Measurements from ENCODE around the gene ZNF536. TPM values are rescaled to one million over a fixed set of nuclear protein-coding genes. Genes with fewer than 3 reads are reported as not detected.
"Not testable (repeated sequence)": the region's sequence is repeated elsewhere in the genome, so short reads cannot be mapped to it uniquely, and the experiment has no call there.

ZNF536 gene
- total RNA-seq, 5 donors from 2014 or later (not counting 1 experiment from before 2014, with no cell fraction given): 0.03 to 0.40 (median 0.07) TPM; not detected in 1

DNA sequence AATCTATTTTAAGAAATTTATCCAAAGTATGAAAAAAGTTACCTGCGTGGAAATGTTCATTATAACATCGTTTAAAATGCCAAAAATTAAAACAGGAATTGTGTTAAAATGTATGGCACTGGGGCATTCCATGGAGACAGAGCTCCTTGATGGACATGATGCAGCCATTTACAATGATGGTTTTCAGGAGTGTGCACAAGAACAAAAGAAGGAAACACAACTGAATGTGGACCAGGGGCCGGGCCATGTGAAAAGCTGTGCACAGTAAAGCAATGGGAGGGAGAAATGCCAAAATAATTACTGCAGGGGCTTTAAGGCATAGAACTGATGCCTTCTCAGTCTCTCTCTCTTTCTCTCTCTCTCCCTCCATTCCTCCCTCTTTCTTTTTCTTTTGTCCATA, 115.0 kb downstream of the ZNF536 start:
- Histone ChIP-seq H3K27ac (ENCODE audit: low read length) (no peak overlapping the region), H3K4me3 (ENCODE audit: control insufficient read depth in 1 of 2, extremely low read depth in 1 of 2, low read length in 1 of 2) (no peak overlapping the region), H3K9me3 (no peaks in the 10 kb centered on the region), H3K36me3 (ENCODE audit: control insufficient read depth in 2 of 2, extremely low read depth in 1 of 2, insufficient read depth in 1 of 2, low read length in 1 of 2) (no peaks in the 10 kb centered on the region), H3K27me3 (replicated peaks in 1 of 2; ENCODE audit: control insufficient read depth in 2 of 2, extremely low read depth in 1 of 2, insufficient read depth in 2 of 2, low read length in 1 of 2) (no peaks in the 10 kb centered on the region), H3K4me1 (ENCODE audit: control insufficient read depth in 1 of 2, extremely low read depth in 1 of 2, insufficient read depth in 2 of 2, low read length in 2 of 2) (no peaks in the 10 kb centered on the region)
- Mint-ChIP-seq H3K27ac (no peak overlapping the region), H3K27me3 (peaks cover 21 to 23% of the 10 kb centered on the region in 2 donors), H3K4me3 (no peak overlapping the region), H3K36me3 (no peaks in the 10 kb centered on the region), H3K9me3 (peaks cover 1 to 9% (median 7%) of the 10 kb centered on the region in 3 donors), H3K4me1 (no peaks in the 10 kb centered on the region)
- ChIA-PET POLR2A (no interaction called here), CTCF (no interaction called here)
- no peak for ATAC-seq (replicated peaks in 1 of 4)
- WGBS (ENCODE audit: insufficient coverage): no CpG with 5 or more reads among the region's 3 CpGs
- no peak for DNase-seq

DNA sequence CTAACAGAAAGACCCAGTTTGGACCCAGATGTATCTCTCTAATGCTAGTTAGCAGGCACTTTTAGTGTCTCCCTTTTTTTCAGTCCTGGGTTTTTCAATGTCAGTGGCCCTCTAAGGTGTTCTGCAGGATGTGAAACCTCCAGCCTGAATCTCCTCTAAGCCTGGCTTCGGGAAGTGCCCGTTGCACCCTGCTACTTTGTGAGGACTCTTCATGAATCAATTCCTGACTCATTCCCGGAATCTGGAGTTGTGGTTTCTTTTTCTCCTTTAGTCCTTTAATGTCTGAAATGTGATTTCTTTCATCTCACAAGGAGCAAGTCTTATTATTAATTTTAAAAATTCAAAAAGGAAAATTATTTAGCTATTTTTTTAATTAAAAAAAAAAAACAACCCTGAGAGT, 116.0 kb downstream of the ZNF536 start:
- Mint-ChIP-seq H3K27me3 (peaks cover 21 to 29% of the 10 kb centered on the region in 2 donors), H3K27ac (no peak overlapping the region), H3K4me1 (no peaks in the 10 kb centered on the region), H3K4me3 (no peak overlapping the region), H3K36me3 (no peaks in the 10 kb centered on the region), H3K9me3 (peaks cover 1 to 6% (median 6%) of the 10 kb centered on the region in 3 donors)
- no peaks in the 10 kb centered on the region for H3K27me3 ChIP-seq (replicated peaks in 1 of 2; ENCODE audit: control insufficient read depth in 2 of 2, extremely low read depth in 1 of 2, insufficient read depth in 2 of 2, low read length in 1 of 2)
- WGBS (ENCODE audit: insufficient coverage): 60% methylated on average over 2 of the region's 3 CpGs
- H3K4me1 ChIP-seq (ENCODE audit: control insufficient read depth in 1 of 2, extremely low read depth in 1 of 2, insufficient read depth in 2 of 2, low read length in 2 of 2): no peaks in the 10 kb centered on the region
- H3K27ac ChIP-seq (ENCODE audit: low read length): no peak overlapping the region
- H3K4me3 ChIP-seq (ENCODE audit: control insufficient read depth in 1 of 2, extremely low read depth in 1 of 2, low read length in 1 of 2): no peak overlapping the region
- H3K36me3 ChIP-seq (ENCODE audit: control insufficient read depth in 2 of 2, extremely low read depth in 1 of 2, insufficient read depth in 1 of 2, low read length in 1 of 2): no peaks in the 10 kb centered on the region
- no peak for ATAC-seq (replicated peaks in 1 of 4)
- H3K9me3 ChIP-seq: no peaks in the 10 kb centered on the region
- no peak for DNase-seq
- CTCF ChIA-PET: interaction anchor here in 1 of 2 donors (0.6 kb wide), 1 partner anchor 1043 kb away, joined by 3 read pairs; no protein-coding TSS in a partner anchor
- POLR2A ChIA-PET: interaction anchor here in 1 of 2 donors (0.5 kb wide), 1 partner anchor 525 kb away, joined by 3 read pairs; no protein-coding TSS in a partner anchor

DNA sequence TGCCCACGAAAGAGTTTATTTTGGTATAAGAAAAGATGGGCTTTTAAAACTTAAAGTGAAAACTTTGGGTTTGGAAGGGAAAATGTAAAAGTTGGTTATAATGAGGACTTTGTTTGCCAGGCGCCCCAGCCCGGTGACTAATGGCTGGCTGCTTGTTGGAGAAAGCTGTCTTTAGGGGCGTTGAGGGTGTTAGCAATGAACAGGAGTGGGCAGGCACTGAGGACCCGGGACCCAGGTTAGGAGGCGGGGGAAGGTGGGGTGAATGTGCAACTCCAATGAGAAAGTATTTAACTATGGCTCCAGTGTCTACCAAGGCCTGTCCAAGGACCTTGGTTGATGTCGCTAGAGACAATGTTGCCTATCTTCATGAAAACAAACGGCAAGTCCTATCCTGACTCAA, 118.6 kb downstream of the ZNF536 start:
- H3K4me1 Mint-ChIP-seq: no peaks in the 10 kb centered on the region
- no peaks in the 10 kb centered on the region for H3K36me3 ChIP-seq (ENCODE audit: control insufficient read depth in 2 of 2, extremely low read depth in 1 of 2, insufficient read depth in 1 of 2, low read length in 1 of 2)
- no peaks in the 10 kb centered on the region for H3K9me3 ChIP-seq
- no peak overlapping the region for H3K4me3 ChIP-seq (ENCODE audit: control insufficient read depth in 1 of 2, extremely low read depth in 1 of 2, low read length in 1 of 2)
- DNase-seq (no peak), ATAC-seq (replicated peaks in 1 of 4) (no peak)
- WGBS (ENCODE audit: insufficient coverage): 100% methylated on average over 5 of the region's 8 CpGs
- H3K27me3 Mint-ChIP-seq: peaks cover 8 to 27% of the 10 kb centered on the region in 2 donors
- H3K27ac Mint-ChIP-seq: no peak overlapping the region
- no peak overlapping the region for H3K4me3 Mint-ChIP-seq
- H3K36me3 Mint-ChIP-seq: no peaks in the 10 kb centered on the region
- no peak overlapping the region for H3K27ac ChIP-seq (ENCODE audit: low read length)
- no peaks in the 10 kb centered on the region for H3K9me3 Mint-ChIP-seq
- H3K27me3 ChIP-seq (replicated peaks in 1 of 2; ENCODE audit: control insufficient read depth in 2 of 2, extremely low read depth in 1 of 2, insufficient read depth in 2 of 2, low read length in 1 of 2): peaks cover 0 to 3% of the 10 kb centered on the region in 2 experiments
- H3K4me1 ChIP-seq (ENCODE audit: control insufficient read depth in 1 of 2, extremely low read depth in 1 of 2, insufficient read depth in 2 of 2, low read length in 2 of 2): no peaks in the 10 kb centered on the region
- CTCF ChIA-PET: no interaction called here
- POLR2A ChIA-PET: no interaction called here

DNA sequence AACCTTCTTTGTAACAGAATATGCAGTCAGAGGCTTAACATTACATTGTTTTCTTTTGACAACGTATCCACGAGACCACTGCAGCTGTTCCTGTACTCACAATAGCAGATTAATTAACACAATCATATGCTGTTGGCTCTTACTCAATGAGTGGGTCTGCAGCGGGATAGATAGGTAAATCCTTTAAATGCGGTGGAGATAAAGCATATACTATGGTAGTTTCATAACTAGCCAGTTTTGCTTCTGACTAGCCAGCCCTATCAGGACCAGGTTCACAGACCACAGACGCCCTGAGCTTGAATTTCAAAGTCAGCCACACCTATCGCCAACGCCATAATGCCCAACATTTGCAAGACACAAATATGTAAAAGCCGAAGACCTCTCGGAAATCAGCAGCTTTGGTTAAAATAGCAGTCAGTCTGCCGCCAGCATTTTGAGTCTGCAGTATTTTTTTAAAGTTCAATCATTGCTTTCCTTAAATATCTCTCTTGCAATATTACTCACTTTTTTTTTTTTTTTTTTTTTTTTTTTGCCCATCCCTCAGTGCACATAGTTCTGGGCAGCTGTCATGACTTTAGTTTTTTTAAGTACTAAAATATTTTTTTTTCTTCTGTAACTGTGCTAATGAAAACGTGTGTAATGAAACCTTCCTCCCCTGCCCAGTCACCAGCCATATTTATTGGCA, 120.5 kb downstream of the ZNF536 start:
- POLR2A ChIA-PET: no interaction called here
- Mint-ChIP-seq H3K27ac (no peak overlapping the region), H3K4me3 (no peak overlapping the region), H3K27me3 (peaks cover 8 to 26% of the 10 kb centered on the region in 2 donors), H3K36me3 (no peaks in the 10 kb centered on the region), H3K9me3 (no peaks in the 10 kb centered on the region), H3K4me1 (no peaks in the 10 kb centered on the region)
- ATAC-seq (replicated peaks in 1 of 4) (no peak), DNase-seq (no peak)
- Histone ChIP-seq H3K36me3 (ENCODE audit: control insufficient read depth in 2 of 2, extremely low read depth in 1 of 2, insufficient read depth in 1 of 2, low read length in 1 of 2) (no peaks in the 10 kb centered on the region), H3K27me3 (replicated peaks in 1 of 2; ENCODE audit: control insufficient read depth in 2 of 2, extremely low read depth in 1 of 2, insufficient read depth in 2 of 2, low read length in 1 of 2) (peaks cover 0 to 10% of the 10 kb centered on the region in 2 experiments), H3K4me1 (ENCODE audit: control insufficient read depth in 1 of 2, extremely low read depth in 1 of 2, insufficient read depth in 2 of 2, low read length in 2 of 2) (no peaks in the 10 kb centered on the region), H3K4me3 (ENCODE audit: control insufficient read depth in 1 of 2, extremely low read depth in 1 of 2, low read length in 1 of 2) (no peak overlapping the region), H3K27ac (ENCODE audit: low read length) (no peak overlapping the region), H3K9me3 (no peaks in the 10 kb centered on the region)
- 66% methylated on average over 5 of the region's 11 CpGs for WGBS (ENCODE audit: insufficient coverage)
- CTCF ChIA-PET: no interaction called here

DNA sequence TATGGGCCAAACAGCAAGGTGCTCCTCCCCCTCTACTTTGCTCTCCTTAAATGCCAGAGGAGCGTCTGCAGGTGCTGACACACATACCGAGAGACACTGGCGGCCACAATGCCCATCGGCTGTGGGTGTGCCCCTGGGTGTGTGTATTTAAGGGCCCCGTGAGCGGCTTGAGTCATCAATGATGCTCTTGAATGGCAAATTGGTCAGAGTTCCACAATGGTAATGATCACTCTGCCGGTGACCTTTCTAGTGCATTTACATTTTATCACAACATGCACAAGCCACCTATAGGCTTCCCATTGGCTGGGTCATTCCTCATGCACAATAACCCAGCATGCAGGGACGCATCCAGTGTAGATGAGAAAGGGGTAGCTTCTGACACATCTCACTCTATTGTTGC, 124.8 kb downstream of the ZNF536 start:
- ChIA-PET CTCF (interaction anchor here in 1 of 2 donors (0.6 kb wide), 1 partner anchor 846 kb away, joined by 4 read pairs; no protein-coding TSS in a partner anchor), POLR2A (interaction anchor here in 1 of 2 donors (0.6 kb wide), 1 partner anchor 32 kb away, joined by 3 read pairs; no protein-coding TSS in a partner anchor)
- peaks cover 2 to 17% of the 10 kb centered on the region in 2 donors for H3K27me3 Mint-ChIP-seq
- H3K27ac Mint-ChIP-seq: no peak overlapping the region
- Histone ChIP-seq H3K4me1 (ENCODE audit: control insufficient read depth in 1 of 2, extremely low read depth in 1 of 2, insufficient read depth in 2 of 2, low read length in 2 of 2) (no peaks in the 10 kb centered on the region), H3K36me3 (ENCODE audit: control insufficient read depth in 2 of 2, extremely low read depth in 1 of 2, insufficient read depth in 1 of 2, low read length in 1 of 2) (no peaks in the 10 kb centered on the region), H3K27me3 (replicated peaks in 1 of 2; ENCODE audit: control insufficient read depth in 2 of 2, extremely low read depth in 1 of 2, insufficient read depth in 2 of 2, low read length in 1 of 2) (peaks cover 0 to 15% of the 10 kb centered on the region in 2 experiments), H3K4me3 (ENCODE audit: control insufficient read depth in 1 of 2, extremely low read depth in 1 of 2, low read length in 1 of 2) (no peak overlapping the region), H3K27ac (ENCODE audit: low read length) (no peak overlapping the region), H3K9me3 (no peaks in the 10 kb centered on the region)
- no peaks in the 10 kb centered on the region for H3K4me1 Mint-ChIP-seq
- DNase-seq: no peak
- no peaks in the 10 kb centered on the region for H3K36me3 Mint-ChIP-seq
- H3K9me3 Mint-ChIP-seq: peaks cover 0 to 3% (median 0%) of the 10 kb centered on the region in 3 donors
- no peak overlapping the region for H3K4me3 Mint-ChIP-seq
- no peak for ATAC-seq (replicated peaks in 1 of 4)
- 40% methylated on average over 1 of the region's 8 CpGs for WGBS (ENCODE audit: insufficient coverage)

DNA sequence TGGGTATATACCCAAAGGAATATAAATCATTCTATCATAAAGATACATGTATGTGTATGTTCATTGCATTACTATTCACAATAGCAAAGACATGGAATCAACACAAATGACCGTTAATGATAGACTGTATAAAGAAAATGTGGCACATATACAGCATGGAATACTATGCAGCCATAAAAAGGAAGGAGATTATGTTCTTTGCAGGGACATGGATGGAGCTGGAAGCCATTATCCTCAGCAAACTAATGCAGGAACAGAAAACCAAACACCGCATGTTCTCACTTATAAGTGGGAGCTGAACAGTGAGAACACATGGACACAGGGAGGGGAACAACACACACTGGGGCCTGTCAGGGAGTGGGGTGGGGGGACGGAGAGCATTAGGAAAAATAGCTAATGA, 125.9 kb downstream of the ZNF536 start:
- H3K27ac ChIP-seq (ENCODE audit: low read length); H3K9me3 Mint-ChIP-seq; CTCF ChIA-PET; H3K9me3 ChIP-seq; POLR2A ChIA-PET; H3K4me1 Mint-ChIP-seq; H3K36me3 ChIP-seq (ENCODE audit: control insufficient read depth in 2 of 2, extremely low read depth in 1 of 2, insufficient read depth in 1 of 2, low read length in 1 of 2); H3K4me3 Mint-ChIP-seq; H3K4me3 ChIP-seq (ENCODE audit: control insufficient read depth in 1 of 2, extremely low read depth in 1 of 2, low read length in 1 of 2); DNase-seq; H3K36me3 Mint-ChIP-seq; ATAC-seq (replicated peaks in 1 of 4); H3K27ac Mint-ChIP-seq; H3K4me1 ChIP-seq (ENCODE audit: control insufficient read depth in 1 of 2, extremely low read depth in 1 of 2, insufficient read depth in 2 of 2, low read length in 2 of 2): not testable (repeated sequence)
- peaks cover 0 to 19% of the 10 kb centered on the region in 2 experiments for H3K27me3 ChIP-seq (replicated peaks in 1 of 2; ENCODE audit: control insufficient read depth in 2 of 2, extremely low read depth in 1 of 2, insufficient read depth in 2 of 2, low read length in 1 of 2)
- WGBS (ENCODE audit: insufficient coverage): no CpG with 5 or more reads among the region's 3 CpGs
- H3K27me3 Mint-ChIP-seq: peaks cover 6 to 14% of the 10 kb centered on the region in 2 donors

Data from T-cell (primary cell).